GM12892 (cell line): ENCODE data around the gene RXFP2.

Source experiments
- POLR2A ChIP-seq: IDR thresholded peaks from 2 replicates; pipeline ENCODE4 v1.6.1; 2011; ENCODE audit warnings: low read depth, low read length, control low read depth
- POLR2AphosphoS5 ChIP-seq: IDR thresholded peaks from 2 replicates; pipeline ENCODE4 v1.6.1; 2011; ENCODE audit warnings: low read depth, low read length, control low read depth
- TAF1 ChIP-seq: IDR thresholded peaks from 2 replicates; pipeline ENCODE4 v1.6.1; 2011; ENCODE audit warnings: low read depth, mild to moderate bottlenecking, control low read depth, low read length, borderline replicate concordance

DNA sequence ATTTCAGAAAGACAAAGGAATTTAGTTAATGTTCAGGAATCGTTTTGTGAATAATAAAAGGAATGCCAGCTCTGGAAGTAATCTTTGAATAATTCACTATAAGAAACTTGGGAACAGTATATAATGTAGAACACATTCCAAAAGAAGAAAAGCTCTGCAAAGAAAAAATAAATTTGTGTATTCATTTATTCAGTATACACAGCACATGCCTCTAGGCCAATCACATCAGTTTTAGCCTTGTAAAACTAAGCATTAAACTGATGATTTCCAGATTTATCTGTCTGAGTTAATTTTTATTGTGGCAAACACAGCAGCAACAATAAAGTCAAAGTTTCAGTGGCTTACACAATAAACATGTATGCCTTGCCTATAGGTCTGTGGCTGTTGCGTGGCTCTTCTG, 5.7 kb upstream of the RXFP2 start:
- TF ChIP-seq POLR2AphosphoS5 (no peak), POLR2A (no peak), TAF1 (no peak)
